GM12874 (cell line): ENCODE data around the gene EIF3F.

Experiments used
- TF ChIP-seq, protein P1 (sequence below): IDR thresholded peaks from 2 replicates; pipeline ENCODE4 v1.5.1; 2011; ENCODE audit warnings: low read depth, mild to moderate bottlenecking, control low read depth, low read length, moderate library complexity; ENCODE audit not compliant: insufficient read depth

EIF3F gene

DNA sequence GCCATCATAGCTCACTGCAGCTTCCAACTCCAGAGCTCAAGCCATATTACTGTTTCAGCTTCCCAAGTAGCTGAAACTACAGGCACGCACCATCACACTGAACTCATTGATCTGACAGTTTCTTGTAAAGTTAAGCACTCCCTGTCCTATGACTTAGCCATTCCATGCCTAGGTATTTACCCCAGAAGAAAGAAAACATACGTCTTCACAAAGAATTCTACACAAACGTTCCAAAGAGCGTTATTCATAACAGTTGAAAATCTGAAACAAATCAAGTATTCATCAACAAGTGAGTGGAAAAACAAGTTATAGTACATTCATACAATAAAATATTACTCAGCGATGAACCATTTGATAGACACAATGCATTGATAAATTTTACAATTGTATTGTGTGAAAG, 14.1 kb upstream of the EIF3F start:
- TF ChIP-seq, protein P1, sequence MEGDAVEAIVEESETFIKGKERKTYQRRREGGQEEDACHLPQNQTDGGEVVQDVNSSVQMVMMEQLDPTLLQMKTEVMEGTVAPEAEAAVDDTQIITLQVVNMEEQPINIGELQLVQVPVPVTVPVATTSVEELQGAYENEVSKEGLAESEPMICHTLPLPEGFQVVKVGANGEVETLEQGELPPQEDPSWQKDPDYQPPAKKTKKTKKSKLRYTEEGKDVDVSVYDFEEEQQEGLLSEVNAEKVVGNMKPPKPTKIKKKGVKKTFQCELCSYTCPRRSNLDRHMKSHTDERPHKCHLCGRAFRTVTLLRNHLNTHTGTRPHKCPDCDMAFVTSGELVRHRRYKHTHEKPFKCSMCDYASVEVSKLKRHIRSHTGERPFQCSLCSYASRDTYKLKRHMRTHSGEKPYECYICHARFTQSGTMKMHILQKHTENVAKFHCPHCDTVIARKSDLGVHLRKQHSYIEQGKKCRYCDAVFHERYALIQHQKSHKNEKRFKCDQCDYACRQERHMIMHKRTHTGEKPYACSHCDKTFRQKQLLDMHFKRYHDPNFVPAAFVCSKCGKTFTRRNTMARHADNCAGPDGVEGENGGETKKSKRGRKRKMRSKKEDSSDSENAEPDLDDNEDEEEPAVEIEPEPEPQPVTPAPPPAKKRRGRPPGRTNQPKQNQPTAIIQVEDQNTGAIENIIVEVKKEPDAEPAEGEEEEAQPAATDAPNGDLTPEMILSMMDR = no peak

DNA sequence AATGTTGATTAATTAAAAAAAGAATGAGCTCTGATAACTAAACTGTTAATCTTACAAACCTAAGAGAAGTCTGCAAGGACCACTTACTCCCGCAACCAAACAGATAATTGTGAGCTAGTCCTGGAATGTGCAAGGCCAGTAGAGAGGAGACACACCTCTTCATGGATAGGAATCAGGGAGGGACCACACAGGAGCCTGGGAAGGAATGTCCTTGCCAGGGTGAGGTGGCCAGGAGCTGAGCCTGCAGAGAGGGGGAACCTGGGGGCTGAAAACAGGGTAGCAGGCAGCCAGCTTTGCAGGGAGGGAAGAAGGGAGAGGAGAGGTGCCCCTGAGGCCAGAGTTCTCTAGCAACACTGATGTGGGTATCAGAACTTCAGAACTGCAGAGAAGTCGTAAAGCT, 12.5 kb upstream of the EIF3F start:
- TF ChIP-seq, protein P1 = no peak

DNA sequence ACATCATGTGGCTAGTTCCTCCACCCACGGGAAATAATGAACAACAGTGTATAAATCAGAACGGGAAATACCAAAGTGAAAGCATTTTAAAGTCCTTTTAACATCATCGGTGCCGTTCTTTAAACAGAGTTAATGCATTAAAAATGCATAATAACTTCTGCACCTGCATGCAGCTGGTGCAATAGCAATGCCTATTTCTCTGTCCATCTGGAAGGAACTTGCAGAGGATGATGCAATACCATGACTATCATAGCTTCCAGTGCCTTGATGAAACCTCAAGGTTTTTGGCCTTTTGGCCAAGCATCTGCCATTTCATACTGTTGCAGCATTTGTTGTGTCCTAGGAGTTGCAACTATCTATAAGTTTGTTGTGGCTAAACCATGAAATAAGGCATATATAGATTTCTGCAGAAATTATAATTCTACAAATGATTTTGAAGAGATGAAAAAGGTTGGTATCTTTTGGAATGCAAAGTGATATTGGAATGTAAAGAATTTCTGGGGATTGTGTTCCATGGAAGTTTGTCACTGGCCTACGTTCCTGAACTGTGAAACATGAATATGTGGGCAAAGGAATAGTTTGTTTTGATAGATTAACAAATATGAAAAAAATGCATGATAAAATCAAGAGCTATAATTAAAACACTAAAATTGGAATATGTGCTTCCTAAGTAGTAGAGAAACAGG, 9.8 kb upstream of the EIF3F start:
- TF ChIP-seq, protein P1 = no peak

DNA sequence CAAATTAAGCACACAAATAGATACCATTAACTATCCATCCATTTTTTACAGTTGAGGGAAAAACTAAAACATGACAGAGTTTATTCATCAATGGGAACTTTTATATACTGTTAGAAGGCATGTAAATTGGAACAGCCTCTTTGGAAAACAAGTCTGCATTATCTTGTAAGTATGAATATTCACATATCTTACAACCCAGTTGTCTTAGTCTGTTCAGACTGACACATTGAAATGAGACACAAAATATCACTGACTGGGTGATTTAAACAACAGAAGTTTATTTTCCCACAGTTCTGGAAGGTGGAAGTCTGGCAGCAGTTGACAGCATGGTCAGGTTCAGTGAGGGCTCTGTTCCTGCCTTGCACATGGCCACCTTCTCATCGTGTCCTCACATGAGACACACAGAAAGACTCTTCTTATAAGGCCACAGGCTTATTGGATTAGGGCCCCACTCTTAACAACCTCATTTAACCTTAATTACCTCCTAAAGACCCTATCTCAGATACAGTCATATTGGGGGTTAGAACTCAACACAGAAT, 5.4 kb upstream of the EIF3F start:
- TF ChIP-seq, protein P1 = no peak

DNA sequence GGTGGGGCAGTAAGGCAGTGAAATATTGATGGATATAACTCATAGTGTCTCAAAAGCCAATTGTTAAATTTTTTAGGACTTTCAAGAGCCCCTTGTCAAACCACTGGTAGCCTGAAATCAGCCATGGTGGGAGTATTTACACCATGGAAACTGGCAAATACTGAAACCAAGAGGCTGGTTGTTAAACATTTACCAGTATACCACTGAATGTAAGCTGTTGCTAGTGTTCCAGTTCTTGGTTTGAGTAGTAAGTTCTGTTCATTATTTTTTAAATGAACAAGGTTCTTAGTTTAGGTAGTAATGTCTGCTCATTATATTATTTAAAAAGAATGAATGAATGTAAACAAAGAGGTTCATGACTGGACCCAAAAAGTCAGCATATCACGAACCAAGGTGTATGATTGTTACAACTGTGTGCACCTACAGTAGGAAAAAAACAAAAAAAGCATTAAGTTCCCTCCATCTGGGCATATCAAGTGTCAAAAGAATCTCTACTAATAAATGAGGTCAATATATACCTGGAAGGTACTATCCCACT, 4.5 kb upstream of the EIF3F start:
- TF ChIP-seq, protein P1 = no peak

DNA sequence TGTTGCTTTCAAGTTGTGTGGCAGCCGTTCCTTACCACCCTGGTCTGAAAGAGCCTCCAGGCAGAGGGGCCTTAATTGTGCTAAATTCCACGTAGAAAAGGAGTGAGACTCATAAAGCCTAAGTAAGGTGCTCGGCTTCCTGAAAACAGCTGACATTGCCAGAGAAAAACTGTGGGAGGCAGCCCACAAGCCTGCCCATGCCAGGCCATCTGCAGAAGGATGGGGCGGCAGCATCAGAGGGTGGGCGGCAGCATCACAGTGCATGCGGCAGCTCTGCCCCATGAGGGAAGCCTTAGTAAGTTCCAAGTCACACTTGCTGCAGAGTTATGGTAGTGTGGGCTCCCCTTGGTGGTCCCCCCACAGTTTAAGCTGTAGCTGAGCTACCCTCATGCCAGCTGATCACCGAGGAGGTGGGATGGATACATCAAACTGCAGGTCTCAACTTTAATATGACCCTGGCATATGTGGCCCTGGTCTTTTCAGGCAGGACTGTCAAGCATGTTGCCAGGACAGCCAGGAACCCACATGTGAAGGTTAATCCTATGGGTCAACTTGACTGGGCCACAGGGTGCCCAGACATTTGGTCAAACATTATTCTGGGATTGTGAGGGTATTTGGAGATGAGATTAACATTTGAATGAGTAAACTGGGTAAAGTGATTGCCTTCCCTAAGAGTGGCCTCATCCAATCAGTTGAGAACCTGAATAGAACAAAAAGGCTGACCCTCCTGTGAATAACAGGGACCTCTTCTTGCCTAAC, 3.1 kb upstream of the EIF3F start:
- TF ChIP-seq, protein P1 = no peak

DNA sequence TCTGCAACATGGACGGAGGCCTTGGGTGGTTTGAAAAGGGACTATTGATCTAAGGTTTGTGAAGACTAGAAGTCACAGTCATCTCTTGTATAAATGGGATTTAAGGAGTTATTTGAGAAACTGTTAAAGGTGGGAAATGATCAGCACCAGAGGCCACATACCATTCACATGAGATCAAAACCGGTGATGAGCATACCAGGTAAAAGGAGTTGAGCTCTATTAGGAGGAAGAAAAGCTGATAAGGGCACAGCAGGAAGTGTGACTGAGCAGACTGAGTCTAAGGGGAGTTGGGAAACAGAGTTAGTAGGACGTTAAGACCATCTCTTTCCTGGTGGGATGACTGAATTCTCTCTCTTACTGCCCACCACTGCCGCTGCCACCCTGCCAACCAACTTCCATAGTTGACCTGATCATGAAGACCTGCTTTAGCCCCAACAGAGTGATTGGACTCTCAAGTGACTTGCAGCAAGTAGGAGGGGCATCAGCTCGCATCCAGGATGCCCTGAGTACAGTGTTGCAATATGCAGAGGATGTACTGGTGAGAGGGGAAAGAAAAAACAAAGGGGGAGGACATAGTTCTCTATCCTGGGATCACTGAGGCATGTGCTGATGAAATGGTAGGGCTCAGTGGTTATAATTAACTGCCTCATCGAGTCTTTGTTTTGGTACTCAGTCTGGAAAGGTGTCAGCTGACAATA, 7.6 kb downstream of the EIF3F start:
- TF ChIP-seq, protein P1 = no peak
